Ectodermal cell (in vitro differentiated cells): ENCODE data around the gene TMEM184B.

Source experiments
- H3K27ac ChIP-seq: 2 replicates; pipeline ENCODE4 v1.7.0; 2013; ENCODE audit warnings: mild to moderate bottlenecking, low read depth, low read length; ENCODE audit not compliant: insufficient read depth, poor library complexity, severe bottlenecking
- H3K27me3 ChIP-seq: 2 replicates; pipeline ENCODE4 v1.7.0; 2013; ENCODE audit warnings: mild to moderate bottlenecking, low read length; ENCODE audit not compliant: insufficient read depth, control insufficient read depth, poor library complexity, severe bottlenecking
- H3K36me3 ChIP-seq: one replicate; pipeline ENCODE4 v1.7.0; 2013; ENCODE audit warnings: low read length; ENCODE audit not compliant: control insufficient read depth, insufficient read depth
- H3K4me1 ChIP-seq: one replicate; pipeline ENCODE4 v1.7.0; 2013; ENCODE audit warnings: low read length; ENCODE audit not compliant: control insufficient read depth, insufficient read depth
- H3K4me3 ChIP-seq: 2 replicates; pipeline ENCODE4 v1.7.0; 2013; ENCODE audit warnings: low read depth, low read length, control low read depth; ENCODE audit not compliant: insufficient read depth
- H3K9me3 ChIP-seq: 2 replicates; pipeline ENCODE4 v1.7.0; 2013; ENCODE audit warnings: mild to moderate bottlenecking, low read length, moderate library complexity; ENCODE audit not compliant: control insufficient read depth
- WGBS, 2 experiments: methylation state at CpG; one replicate each; pipeline ENCODE4 v1.1.7; 2013; ENCODE audit warnings: missing lambda C conversion rate in 2 of 2; 5-methylcytosine and 5-hydroxymethylcytosine counted together

TMEM184B gene

DNA sequence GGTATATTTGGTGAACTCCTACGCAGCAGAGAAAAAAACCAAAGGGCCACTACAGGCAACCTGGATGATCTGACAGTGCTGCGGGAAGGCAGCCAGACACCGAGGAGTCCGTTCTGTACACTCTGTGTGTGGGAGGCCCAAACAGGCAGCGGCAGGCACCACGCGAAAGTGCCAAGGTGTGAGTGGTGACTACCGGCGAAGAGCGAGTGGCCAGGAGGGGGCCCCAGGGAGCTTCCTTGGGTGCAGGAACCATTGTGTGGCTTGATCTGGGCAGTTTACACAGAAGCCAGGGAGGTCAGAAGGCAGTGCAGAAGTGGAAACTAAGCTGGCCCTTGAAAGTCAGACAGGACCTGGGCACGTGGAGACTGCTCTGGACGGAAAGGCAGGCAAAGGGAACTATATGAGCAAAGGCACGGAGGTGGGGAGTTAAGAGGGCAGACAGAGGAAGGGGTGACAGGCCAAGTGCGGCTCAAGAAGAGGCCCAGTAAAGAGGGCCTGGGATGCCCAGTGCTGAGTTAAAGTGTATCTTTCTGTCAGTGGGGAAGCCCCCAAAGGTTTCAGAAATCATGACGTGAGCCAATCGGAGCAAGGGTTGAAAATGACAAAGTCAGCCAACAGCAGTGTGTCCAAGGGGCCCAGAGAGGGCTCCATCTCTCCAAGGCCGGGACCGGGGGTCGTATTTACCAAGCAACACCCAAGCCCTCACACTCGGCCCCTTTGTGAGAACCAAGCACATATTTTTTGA lies 10.6 kb downstream of the TMEM184B start:
- no peaks in the 10 kb centered on the region for H3K9me3 ChIP-seq
- WGBS, 2 experiments: 79 to 84% methylated on average over 19 to 20 of the region's 20 CpGs
- no peaks in the 10 kb centered on the region for H3K36me3 ChIP-seq
- no peak overlapping the region for H3K4me3 ChIP-seq
- no peak overlapping the region for H3K27ac ChIP-seq
- H3K27me3 ChIP-seq: no peaks in the 10 kb centered on the region
- H3K4me1 ChIP-seq: peaks cover 19% of the 10 kb centered on the region

DNA sequence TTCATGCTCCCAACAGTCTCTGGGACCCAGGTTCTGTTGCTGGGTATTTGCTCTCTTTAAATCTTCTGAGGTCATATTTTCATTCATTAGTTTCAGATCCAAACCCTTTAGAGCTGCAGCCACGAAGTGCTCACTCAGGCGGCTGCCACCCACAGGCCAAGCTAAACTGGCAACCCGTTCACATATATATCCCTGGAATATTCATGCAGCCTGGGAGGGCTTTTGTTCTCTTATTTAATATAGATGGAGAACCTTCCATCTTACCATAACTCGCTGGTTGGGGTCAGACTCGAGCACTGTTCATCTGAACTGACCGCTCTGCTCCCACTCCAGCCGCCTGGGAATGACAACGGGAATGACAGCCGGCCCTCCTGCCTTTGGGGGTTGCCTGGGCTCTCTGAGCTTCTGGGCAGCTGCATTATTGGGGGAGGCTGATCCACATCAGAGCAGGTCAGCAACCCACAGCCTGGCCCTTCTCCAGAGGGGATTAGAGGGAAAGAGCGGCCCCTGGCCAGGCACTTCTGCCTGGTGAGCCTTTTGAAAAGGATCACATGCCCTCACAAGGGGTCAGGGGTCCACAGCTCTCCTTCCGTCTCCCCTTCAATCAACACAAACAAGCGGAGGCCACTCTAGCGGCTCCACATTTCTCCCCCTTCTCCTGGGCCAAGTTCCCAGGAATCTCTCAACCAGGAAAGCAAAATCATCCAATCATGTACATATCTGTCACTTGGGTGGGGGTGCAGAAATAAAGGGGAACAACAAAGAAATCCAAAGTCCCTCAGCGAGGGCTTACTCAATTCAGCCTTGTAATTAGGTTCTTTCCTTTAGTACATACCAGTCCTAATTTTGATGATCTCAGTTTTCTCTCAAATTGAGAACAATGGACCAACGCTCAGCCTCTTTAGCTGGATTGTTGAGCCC lies 11.8 kb downstream of the TMEM184B start:
- no peaks in the 10 kb centered on the region for H3K27me3 ChIP-seq
- peaks cover 19% of the 10 kb centered on the region for H3K4me1 ChIP-seq
- no peak overlapping the region for H3K4me3 ChIP-seq
- H3K27ac ChIP-seq: peak overlapping the region; percentile 52
- no peaks in the 10 kb centered on the region for H3K9me3 ChIP-seq
- H3K36me3 ChIP-seq: no peaks in the 10 kb centered on the region
- WGBS, 2 experiments: 65 to 75% methylated on average over 15 of the region's 15 CpGs

DNA sequence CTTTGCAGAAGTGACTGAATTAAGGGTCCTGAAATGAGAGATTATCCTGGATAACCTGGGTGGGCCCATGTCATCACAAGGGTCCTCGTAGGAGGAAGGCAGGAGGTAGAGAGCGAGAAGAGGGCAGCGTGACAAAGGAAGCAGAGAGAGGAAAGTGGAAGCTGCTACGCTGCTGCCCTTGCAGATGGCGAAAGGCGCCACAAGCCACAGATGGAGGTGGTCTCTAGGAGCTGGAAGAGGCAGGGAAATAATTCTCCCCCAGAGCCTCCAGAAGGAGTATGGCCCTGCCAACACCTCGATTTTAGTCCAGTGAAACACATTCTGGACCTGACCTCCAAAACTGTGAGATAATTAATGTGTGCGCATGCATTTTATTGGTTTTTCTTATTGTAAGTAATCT lies 13.4 kb downstream of the TMEM184B start:
- Histone ChIP-seq H3K9me3 (no peaks in the 10 kb centered on the region), H3K4me1 (peaks cover 19% of the 10 kb centered on the region), H3K27me3 (no peaks in the 10 kb centered on the region), H3K27ac (no peak overlapping the region), H3K4me3 (no peak overlapping the region), H3K36me3 (no peaks in the 10 kb centered on the region)
- 91 to 94% methylated on average over 8 of the region's 8 CpGs for WGBS, 2 experiments

DNA sequence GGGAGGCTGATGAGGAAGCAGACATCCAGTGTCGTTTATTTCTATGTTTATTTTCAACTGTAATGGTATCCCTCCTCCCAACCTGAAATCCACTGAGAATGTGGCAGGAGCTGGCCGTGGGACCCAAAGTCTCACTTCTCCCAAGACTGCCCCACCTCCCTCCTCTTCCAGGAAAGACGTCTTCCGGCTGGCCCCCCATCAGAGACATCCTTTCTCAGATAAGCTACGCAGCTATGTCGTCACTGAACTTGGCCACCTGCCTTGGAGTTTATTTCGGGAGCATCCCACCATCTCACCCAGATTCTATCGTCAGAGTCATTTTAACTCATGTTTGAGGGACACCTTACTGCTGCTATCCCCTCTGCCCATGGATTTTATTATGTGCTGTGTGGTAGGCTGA lies 13.9 kb downstream of the TMEM184B start:
- WGBS, 2 experiments: 92% methylated on average over 8 of the region's 8 CpGs
- H3K27ac ChIP-seq: no peak overlapping the region
- no peaks in the 10 kb centered on the region for H3K27me3 ChIP-seq
- no peaks in the 10 kb centered on the region for H3K9me3 ChIP-seq
- no peak overlapping the region for H3K4me3 ChIP-seq
- H3K36me3 ChIP-seq: no peaks in the 10 kb centered on the region
- peaks cover 19% of the 10 kb centered on the region for H3K4me1 ChIP-seq

DNA sequence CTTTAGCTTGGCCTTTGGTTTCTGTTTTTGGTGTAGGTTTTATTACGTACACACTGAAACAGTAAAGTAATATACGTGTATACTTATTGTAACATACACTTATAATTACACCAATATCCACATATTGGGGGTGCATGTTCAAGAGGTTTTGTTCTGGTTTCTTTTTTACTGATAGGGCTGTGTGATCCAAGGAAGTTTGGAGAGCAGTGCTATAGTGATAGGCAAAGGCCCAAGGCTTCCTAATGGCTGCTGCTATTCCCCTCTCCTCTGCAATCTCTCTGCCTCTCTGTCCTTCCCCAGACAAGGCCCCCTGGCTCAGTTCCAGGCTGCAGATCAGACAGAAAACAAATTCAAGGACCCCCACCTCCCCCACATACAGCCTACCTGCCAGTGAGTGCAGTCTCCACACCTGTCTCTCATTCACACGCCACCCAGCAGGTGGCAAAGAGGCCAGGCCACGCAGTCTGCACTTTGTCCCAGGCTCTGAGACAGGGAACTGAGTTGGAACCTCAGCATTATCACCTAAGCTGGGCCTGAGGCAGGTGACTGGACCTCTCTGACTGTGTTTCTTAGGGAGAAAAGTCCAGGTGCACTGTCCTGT lies 15.1 kb downstream of the TMEM184B start:
- no peak overlapping the region for H3K27ac ChIP-seq
- no peaks in the 10 kb centered on the region for H3K9me3 ChIP-seq
- H3K4me1 ChIP-seq: peaks cover 19% of the 10 kb centered on the region
- H3K27me3 ChIP-seq: no peaks in the 10 kb centered on the region
- H3K36me3 ChIP-seq: no peaks in the 10 kb centered on the region
- no peak overlapping the region for H3K4me3 ChIP-seq
- WGBS, 2 experiments: 71 to 79% methylated on average over 2 of the region's 4 CpGs

DNA sequence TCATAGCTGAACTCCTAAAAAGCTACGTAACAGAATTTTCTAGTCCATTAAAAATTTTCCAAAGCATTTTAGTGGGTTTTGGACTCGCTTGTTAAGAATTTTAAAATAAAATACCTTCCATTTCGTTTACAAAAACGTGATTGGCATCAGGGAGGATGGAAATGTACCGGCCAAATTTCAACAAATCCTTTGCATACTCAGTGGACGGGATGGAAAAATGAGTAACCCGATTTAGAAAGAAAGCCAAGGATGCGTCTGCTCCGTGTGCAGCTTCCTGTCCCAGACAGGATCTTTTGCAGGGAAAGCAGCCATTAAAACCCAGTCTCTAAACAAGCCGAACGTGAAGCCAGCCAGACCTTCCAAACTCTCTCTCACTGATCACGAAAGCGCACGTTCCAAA lies 15.6 kb downstream of the TMEM184B start:
- 89 to 92% methylated on average over 14 of the region's 14 CpGs for WGBS, 2 experiments
- no peaks in the 10 kb centered on the region for H3K36me3 ChIP-seq
- H3K27me3 ChIP-seq: no peaks in the 10 kb centered on the region
- no peaks in the 10 kb centered on the region for H3K9me3 ChIP-seq
- no peak overlapping the region for H3K27ac ChIP-seq
- peaks cover 19% of the 10 kb centered on the region for H3K4me1 ChIP-seq
- H3K4me3 ChIP-seq: no peak overlapping the region

DNA sequence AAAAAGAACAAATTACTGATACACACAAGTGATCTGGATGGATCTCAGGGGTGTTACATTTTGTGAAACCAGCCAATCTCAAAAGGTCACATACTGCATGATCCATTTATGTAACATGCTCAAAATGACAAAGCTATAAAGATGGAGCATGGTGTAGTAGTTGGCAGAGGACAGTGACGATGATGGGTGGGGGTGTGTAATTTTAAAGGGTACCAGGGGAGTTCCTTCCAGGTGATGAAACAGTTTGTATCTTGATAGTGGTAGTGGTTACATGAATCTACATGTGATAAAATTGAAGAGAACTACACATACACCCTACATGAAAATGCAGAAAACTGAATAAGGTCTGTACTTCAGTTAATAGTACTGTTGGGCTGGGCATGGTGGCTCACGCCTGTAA lies 17.1 kb downstream of the TMEM184B start:
- WGBS, 2 experiments: 94 to 95% methylated on average over 2 of the region's 2 CpGs
- no peaks in the 10 kb centered on the region for H3K36me3 ChIP-seq
- no peak overlapping the region for H3K27ac ChIP-seq
- H3K4me1 ChIP-seq: peaks cover 6% of the 10 kb centered on the region
- no peak overlapping the region for H3K4me3 ChIP-seq
- H3K27me3 ChIP-seq: no peaks in the 10 kb centered on the region
- no peaks in the 10 kb centered on the region for H3K9me3 ChIP-seq

DNA sequence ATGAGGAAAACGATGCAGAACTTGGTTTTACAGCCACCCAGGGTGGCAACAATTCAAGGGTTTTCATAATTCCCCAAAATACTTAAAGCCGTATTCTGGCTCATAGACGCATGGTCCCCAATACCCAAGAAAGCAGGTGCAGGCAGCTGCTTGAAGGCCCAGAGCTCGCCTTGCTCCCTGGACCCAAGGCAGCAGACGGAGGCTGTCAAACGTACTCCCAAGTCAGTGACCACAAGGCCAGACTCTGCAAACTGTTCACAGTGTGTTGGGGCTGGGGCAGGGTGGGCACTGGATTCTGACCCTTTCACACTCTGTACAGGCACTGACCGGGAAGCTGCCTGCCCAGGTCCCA lies 21.5 kb downstream of the TMEM184B start:
- Histone ChIP-seq H3K36me3 (no peaks in the 10 kb centered on the region), H3K4me3 (no peak overlapping the region), H3K27me3 (no peaks in the 10 kb centered on the region), H3K27ac (no peak overlapping the region), H3K9me3 (no peaks in the 10 kb centered on the region), H3K4me1 (no peaks in the 10 kb centered on the region)
- 94 to 95% methylated on average over 7 of the region's 7 CpGs for WGBS, 2 experiments

DNA sequence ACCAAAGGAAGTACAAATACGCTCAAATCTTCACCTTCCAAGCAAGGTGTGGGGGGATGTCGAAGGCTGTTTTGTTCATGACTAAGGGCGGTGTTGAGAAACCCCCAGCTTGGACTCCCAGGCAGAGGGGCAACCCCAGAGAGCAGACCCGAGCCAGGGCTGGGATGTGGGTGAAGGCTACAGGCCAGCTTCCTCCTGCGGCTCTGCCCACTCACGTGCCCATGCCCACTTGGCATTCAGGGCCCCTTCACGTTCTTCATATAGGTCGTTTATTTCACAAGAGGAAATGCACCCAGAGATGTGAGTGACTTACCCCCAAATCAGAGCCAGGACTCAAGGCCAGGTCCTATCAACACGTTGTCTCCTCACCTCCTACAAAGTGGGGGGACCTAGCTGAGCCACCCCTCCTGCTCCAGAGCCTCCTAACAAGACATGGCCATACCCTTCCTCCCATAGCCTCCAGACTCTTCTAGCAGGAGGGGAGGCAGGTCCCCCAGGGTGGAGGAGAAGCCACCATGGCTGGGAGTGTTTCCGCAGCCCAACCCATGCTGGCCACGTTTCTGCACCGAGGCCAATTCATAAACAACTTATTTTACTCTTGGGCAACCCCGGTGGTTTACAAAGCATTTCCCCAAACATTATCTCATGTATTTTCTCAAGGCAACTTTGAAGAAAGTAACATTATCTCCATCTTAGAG lies 22.0 kb downstream of the TMEM184B start:
- Histone ChIP-seq H3K36me3 (no peaks in the 10 kb centered on the region), H3K9me3 (no peaks in the 10 kb centered on the region), H3K27ac (no peak overlapping the region), H3K27me3 (no peaks in the 10 kb centered on the region), H3K4me1 (no peaks in the 10 kb centered on the region), H3K4me3 (no peak overlapping the region)
- 94 to 96% methylated on average over 13 of the region's 13 CpGs for WGBS, 2 experiments
